ENCODE measurements around the gene ECHDC3. TPM values are rescaled to one million over a fixed set of nuclear protein-coding genes. Genes with fewer than 3 reads are reported as not detected.

Gene ECHDC3
- total and polyA plus RNA-seq, 2 of the 13 experiments (the other 11 are each of a cell fraction or from before 2014, with no cell fraction given) = not detected

GRCh38 chr10:11757821-11758463, 15.8 kb downstream of the ECHDC3 start (continued):
- TF ChIP-seq, protein P1, sequence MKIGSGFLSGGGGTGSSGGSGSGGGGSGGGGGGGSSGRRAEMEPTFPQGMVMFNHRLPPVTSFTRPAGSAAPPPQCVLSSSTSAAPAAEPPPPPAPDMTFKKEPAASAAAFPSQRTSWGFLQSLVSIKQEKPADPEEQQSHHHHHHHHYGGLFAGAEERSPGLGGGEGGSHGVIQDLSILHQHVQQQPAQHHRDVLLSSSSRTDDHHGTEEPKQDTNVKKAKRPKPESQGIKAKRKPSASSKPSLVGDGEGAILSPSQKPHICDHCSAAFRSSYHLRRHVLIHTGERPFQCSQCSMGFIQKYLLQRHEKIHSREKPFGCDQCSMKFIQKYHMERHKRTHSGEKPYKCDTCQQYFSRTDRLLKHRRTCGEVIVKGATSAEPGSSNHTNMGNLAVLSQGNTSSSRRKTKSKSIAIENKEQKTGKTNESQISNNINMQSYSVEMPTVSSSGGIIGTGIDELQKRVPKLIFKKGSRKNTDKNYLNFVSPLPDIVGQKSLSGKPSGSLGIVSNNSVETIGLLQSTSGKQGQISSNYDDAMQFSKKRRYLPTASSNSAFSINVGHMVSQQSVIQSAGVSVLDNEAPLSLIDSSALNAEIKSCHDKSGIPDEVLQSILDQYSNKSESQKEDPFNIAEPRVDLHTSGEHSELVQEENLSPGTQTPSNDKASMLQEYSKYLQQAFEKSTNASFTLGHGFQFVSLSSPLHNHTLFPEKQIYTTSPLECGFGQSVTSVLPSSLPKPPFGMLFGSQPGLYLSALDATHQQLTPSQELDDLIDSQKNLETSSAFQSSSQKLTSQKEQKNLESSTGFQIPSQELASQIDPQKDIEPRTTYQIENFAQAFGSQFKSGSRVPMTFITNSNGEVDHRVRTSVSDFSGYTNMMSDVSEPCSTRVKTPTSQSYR (CRISPR knock-in tag; IDR thresholded peaks at IDR 0.05; ENCODE audit: borderline replicate concordance) = no peak
- TF ChIP-seq ZNF569 (CRISPR knock-in tag; IDR thresholded peaks at IDR 0.05; ENCODE audit: borderline replicate concordance) = no peak
- peak; percentile 25; the same call in 1 of the 2 replicates for TF ChIP-seq SIN3B (IDR thresholded peaks at IDR 0.05; ENCODE audit: low read length)
- TF ChIP-seq SKI (IDR thresholded peaks at IDR 0.05; ENCODE audit: partially characterized antibody) = peak; percentile 24
- TF ChIP-seq ZNF3 (CRISPR knock-in tag; IDR thresholded peaks at IDR 0.05) = no peak
- no peak for TF ChIP-seq RBAK (CRISPR knock-in tag; IDR thresholded peaks at IDR 0.05)
- TF ChIP-seq GFI1 (CRISPR knock-in tag; IDR thresholded peaks at IDR 0.05; ENCODE audit: borderline replicate concordance) = peak; percentile 32; the same call in 1 of the 2 replicates
- TF ChIP-seq ZNF275 (CRISPR knock-in tag; IDR thresholded peaks at IDR 0.05; ENCODE audit: borderline replicate concordance) = no peak
- no peak for TF ChIP-seq HHEX (CRISPR knock-in tag; IDR thresholded peaks at IDR 0.05)
- peak; percentile 76; the same call in 1 of the 2 replicates for TF ChIP-seq ZNF337 (CRISPR knock-in tag; IDR thresholded peaks at IDR 0.05; ENCODE audit: borderline replicate concordance, low read depth)
- no peak for TF ChIP-seq ZSCAN20 (CRISPR knock-in tag; IDR thresholded peaks at IDR 0.05; ENCODE audit: borderline replicate concordance)
- TF ChIP-seq SMAD9 (CRISPR knock-in tag; IDR thresholded peaks at IDR 0.05) = no peak
- TF ChIP-seq ZNF619 (CRISPR knock-in tag; IDR thresholded peaks at IDR 0.05) = no peak
- no peak for TF ChIP-seq ZNF629 (CRISPR knock-in tag; conservative IDR thresholded peaks at IDR 0.05)
- peak; percentile 84 for TF ChIP-seq ZNF501 (CRISPR knock-in tag; IDR thresholded peaks at IDR 0.05)
- 0 out of 2 replicates have a peak, but pooled peaks have one; percentile 26 for TF ChIP-seq THRA (CRISPR knock-in tag; IDR thresholded peaks at IDR 0.05; ENCODE audit: borderline replicate concordance)
- TF ChIP-seq MAZ (IDR thresholded peaks at IDR 0.05; ENCODE audit: borderline replicate concordance, low read depth, low read length) = no peak
- peak; percentile 43; the same call in 1 of the 2 replicates for TF ChIP-seq MAZ (CRISPR knock-in tag; IDR thresholded peaks at IDR 0.05; ENCODE audit: low read depth)
- TF ChIP-seq, protein P2, sequence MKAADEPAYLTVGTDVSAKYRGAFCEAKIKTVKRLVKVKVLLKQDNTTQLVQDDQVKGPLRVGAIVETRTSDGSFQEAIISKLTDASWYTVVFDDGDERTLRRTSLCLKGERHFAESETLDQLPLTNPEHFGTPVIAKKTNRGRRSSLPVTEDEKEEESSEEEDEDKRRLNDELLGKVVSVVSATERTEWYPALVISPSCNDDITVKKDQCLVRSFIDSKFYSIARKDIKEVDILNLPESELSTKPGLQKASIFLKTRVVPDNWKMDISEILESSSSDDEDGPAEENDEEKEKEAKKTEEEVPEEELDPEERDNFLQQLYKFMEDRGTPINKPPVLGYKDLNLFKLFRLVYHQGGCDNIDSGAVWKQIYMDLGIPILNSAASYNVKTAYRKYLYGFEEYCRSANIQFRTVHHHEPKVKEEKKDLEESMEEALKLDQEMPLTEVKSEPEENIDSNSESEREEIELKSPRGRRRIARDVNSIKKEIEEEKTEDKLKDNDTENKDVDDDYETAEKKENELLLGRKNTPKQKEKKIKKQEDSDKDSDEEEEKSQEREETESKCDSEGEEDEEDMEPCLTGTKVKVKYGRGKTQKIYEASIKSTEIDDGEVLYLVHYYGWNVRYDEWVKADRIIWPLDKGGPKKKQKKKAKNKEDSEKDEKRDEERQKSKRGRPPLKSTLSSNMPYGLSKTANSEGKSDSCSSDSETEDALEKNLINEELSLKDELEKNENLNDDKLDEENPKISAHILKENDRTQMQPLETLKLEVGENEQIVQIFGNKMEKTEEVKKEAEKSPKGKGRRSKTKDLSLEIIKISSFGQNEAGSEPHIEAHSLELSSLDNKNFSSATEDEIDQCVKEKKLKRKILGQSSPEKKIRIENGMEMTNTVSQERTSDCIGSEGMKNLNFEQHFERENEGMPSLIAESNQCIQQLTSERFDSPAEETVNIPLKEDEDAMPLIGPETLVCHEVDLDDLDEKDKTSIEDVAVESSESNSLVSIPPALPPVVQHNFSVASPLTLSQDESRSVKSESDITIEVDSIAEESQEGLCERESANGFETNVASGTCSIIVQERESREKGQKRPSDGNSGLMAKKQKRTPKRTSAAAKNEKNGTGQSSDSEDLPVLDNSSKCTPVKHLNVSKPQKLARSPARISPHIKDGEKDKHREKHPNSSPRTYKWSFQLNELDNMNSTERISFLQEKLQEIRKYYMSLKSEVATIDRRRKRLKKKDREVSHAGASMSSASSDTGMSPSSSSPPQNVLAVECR (CRISPR knock-in tag; IDR thresholded peaks at IDR 0.05; ENCODE audit: borderline replicate concordance) = peak; percentile 66; the same call in 1 of the 2 replicates

Data from HepG2 (cell line).